Heart right ventricle (tissue), 16 donors: ENCODE measurements around the gene RNF114. TPM values are rescaled to one million over a fixed set of nuclear protein-coding genes. Genes with fewer than 3 reads are reported as not detected.

Experiments
- ATAC-seq, 8 donors: fragments of 200-7000 bp; cut with Tn5 transposase; one replicate each; pipeline ENCODE4 v1.9.1; 2020; ENCODE audit warnings: mild to moderate bottlenecking in 8 of 8, moderate library complexity in 8 of 8, moderate number of reproducible peaks in 1 of 8
- DNase-seq, 2 donors: peaks; one replicate each; pipeline ENCODE4 v3.0.0-alpha.2; 2020
- H3K27ac ChIP-seq, 10 donors: fragments of 200-600 bp; sonication (generic) in 2 of 10; one replicate each; pipeline versions ENCODE4 v1.5.0 to v1.8.0; 2020 to 2022; ENCODE audit warnings: mild to moderate bottlenecking in 3 of 10
- H3K27me3 ChIP-seq, 7 donors: fragments of 200-600 bp; one replicate each; pipeline ENCODE4 v1.8.0; 2021 to 2022; ENCODE audit warnings: mild to moderate bottlenecking in 2 of 7
- H3K36me3 ChIP-seq, 9 donors: fragments of 200-600 bp; sonication (generic) in 1 of 9; one replicate each; pipeline versions ENCODE4 v1.5.0 to v1.8.0; 2020 to 2022; ENCODE audit warnings: mild to moderate bottlenecking in 2 of 9
- H3K4me1 ChIP-seq, 9 donors: fragments of 200-600 bp; sonication (generic) in 1 of 9; one replicate each; pipeline versions ENCODE4 v1.5.0 to v1.8.0; 2020 to 2022; ENCODE audit warnings: mild to moderate bottlenecking in 4 of 9
- H3K4me3 ChIP-seq, 10 donors: fragments of 200-600 bp; sonication (generic) in 2 of 10; one replicate each; pipeline versions ENCODE4 v1.5.0 to v1.8.0; 2020 to 2022; ENCODE audit warnings: mild to moderate bottlenecking in 7 of 10, moderate library complexity in 2 of 10
- H3K9me3 ChIP-seq, 11 donors: fragments of 200-600 bp in 10 of 11; sonication (generic) in 2 of 11; one replicate each; pipeline versions ENCODE4 v1.5.0 to v1.8.0; 2013 to 2022; ENCODE audit warnings: mild to moderate bottlenecking in 2 of 11, control low read depth in 1 of 11, moderate library complexity in 1 of 11
- CTCF ChIP-seq, 9 donors: fragments of 200-600 bp; sonication (generic) in 2 of 9; IDR thresholded peaks; one replicate each; pipeline versions ENCODE4 v1.5.0 to v1.8.0; 2021 to 2022; ENCODE audit warnings: antibody characterized with exemption in 9 of 9, mild to moderate bottlenecking in 5 of 9, moderate library complexity in 1 of 9
- WGBS, 2 donors: extraction: QIAGEN DNeasy Blood & Tissue Kit; methylation state at CpG; one replicate each; pipeline ENCODE4 v1.1.7; 2013; ENCODE audit warnings: inconsistent platforms in 1 of 2; 5-methylcytosine and 5-hydroxymethylcytosine counted together
- intact Hi-C, 10 donors: fragments of 100-400 bp; cut with DNase I; formaldehyde crosslinking; loops; one replicate each; pipeline versions ENCODE4 v1.11.1 to v1.14.2; 2022
- polyA plus RNA-seq, 2 donors: library from polyadenylated mRNA; stranded (reverse); fragments of 200-250 nt; gene quantifications; one replicate each; pipeline ENCODE4 v1.2.3, GENCODE V29; 2013
- total RNA-seq, 10 donors: library from RNA; stranded (reverse); fragmentation: NEBNext Ultra II Directional in 3 of 10; extraction: Animal tissue kit (Norgen Biotek cat#: 25700) in 3 of 10; gene quantifications; one replicate each; pipeline versions ENCODE4 v1.2.1 to v1.2.4, GENCODE V29; 2021 to 2023
- donor health status: Arrhythmogenic right ventricular cardiomyopathy.
- donor health status: ischemic (EF 13 %, LVEDD 7.1; RV severe dilation, severe dysfunction).
- donor health status: healthy with polysubstance abuse.
- donor health status: DM: no; HTN: yes; CAD: no.
- donor health status: DM: no; HTN: no; CAD: no.
- donor health status: ischemic (EF 25% LVEDD 6.9; RV normal size, moderate dysfunction).
- donor health status: ischemic (EF 25% LVEDD 5.7; RV mildly dilated, moderate dysfunction).
- donor health status: healthy.
- donor health status: DM: yes; HTN: yes; CAD: no.
- donor health status: Ischemic cardiomyopathy.
- donor health status: ischemic (EF 35%, LVEDD 5.7; RV mildly dilated, moderate dysfunction).
- donor health status: nonischemic (EF 11% LVEDD 7.7; RV severe dilation, severe dysfunction).
- donor health status: DM: yes; HTN: yes; CAD: no.
- donor health status: PGD.
- donor health status: ischemic (EF 29% LVEDD 5.4; RV normal size, mild dysfunction).
- donor health status: nonischemic (EF 23%, LVEDD 6.1; RV moderate dilation, normal function).

The RNF114 gene
- total and polyA plus RNA-seq, 12 donors, result 41.5 to 60.3 (median 50.6) TPM

- Histone ChIP-seq H3K36me3 (peaks cover 0 to 33% (median 0%) of the 10 kb centered on the region in 9 donors), H3K27ac (peak within 1 kb of the TSS in 9 of 10 donors; percentile 66 to 88 (median 80)), H3K9me3 (no peaks in the 10 kb centered on the region), H3K4me3 (peak within 1 kb of the TSS; percentile 36 to 75 (median 63)), H3K27me3 (peaks cover 0 to 10% (median 0%) of the 10 kb centered on the region in 7 donors), H3K4me1 (peaks cover 15 to 66% (median 56%) of the 10 kb centered on the region in 9 donors)
- 2% methylated on average over 87 to 90 of the region's 90 CpGs for WGBS, 2 donors
- ATAC-seq, result peak; percentile 85 to 88 (median 87)
- intact Hi-C loops, result loop anchor here in 6 of 10 donors (2.0 to 5.0 kb wide), 3 partner anchors 88 to 190 kb away; no protein-coding TSS in a partner anchor
- DNase-seq, result peak; percentile 77 to 81
- peak; percentile 41 to 88 (median 61) for TF ChIP-seq CTCF (IDR thresholded peaks at IDR 0.05)
Observed at GRCh38 chr20:49982346-49983122, 46.3 kb downstream of the RNF114 start, which contains the start of gene SNAI1. Gene SNAI1 (plus strand): TSS chr20:49982980. CDS start chr20:49983060, 80 bp downstream.

- 24 to 27% methylated on average over 24 of the region's 24 CpGs for WGBS, 2 donors
- peak overlapping the region in 9 of 10 donors; percentile 66 to 88 (median 80) for H3K27ac ChIP-seq
- peaks cover 18 to 74% (median 63%) of the 10 kb centered on the region in 9 donors for H3K4me1 ChIP-seq
- H3K9me3 ChIP-seq, result no peaks in the 10 kb centered on the region
- H3K4me3 ChIP-seq, result peak overlapping the region; percentile 36 to 75 (median 63)
- TF ChIP-seq CTCF (IDR thresholded peaks at IDR 0.05), result no peak
- DNase-seq (no peak), ATAC-seq (peak in 4 of 8 donors; percentile 3 to 15 (median 10))
- peaks cover 0 to 40% (median 0%) of the 10 kb centered on the region in 9 donors for H3K36me3 ChIP-seq
- intact Hi-C loops, result loop anchor here in 6 of 10 donors (2.0 to 5.0 kb wide), 3 partner anchors 88 to 189 kb away; no protein-coding TSS in a partner anchor
- peaks cover 0 to 10% (median 0%) of the 10 kb centered on the region in 7 donors for H3K27me3 ChIP-seq
Observed at GRCh38 chr20:49983123-49983847, 47.1 kb downstream of the RNF114 start.

DNA sequence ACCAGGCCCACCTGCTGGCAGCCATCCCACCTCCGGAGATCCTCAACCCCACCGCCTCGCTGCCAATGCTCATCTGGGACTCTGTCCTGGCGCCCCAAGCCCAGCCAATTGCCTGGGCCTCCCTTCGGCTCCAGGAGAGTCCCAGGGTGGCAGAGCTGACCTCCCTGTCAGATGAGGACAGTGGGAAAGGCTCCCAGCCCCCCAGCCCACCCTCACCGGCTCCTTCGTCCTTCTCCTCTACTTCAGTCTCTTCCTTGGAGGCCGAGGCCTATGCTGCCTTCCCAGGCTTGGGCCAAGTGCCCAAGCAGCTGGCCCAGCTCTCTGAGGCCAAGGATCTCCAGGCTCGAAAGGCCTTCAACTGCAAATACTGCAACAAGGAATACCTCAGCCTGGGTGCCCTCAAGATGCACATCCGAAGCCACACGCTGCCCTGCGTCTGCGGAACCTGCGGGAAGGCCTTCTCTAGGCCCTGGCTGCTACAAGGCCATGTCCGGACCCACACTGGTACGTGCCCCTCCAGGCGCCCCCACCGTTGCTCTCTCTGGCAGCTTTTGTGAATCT lies 47.7 kb downstream of the RNF114 start:
- peak overlapping the region; percentile 3 to 75 (median 63) for H3K4me3 ChIP-seq
- WGBS, 2 donors, result 60 to 75% methylated on average over 18 of the region's 18 CpGs
- TF ChIP-seq CTCF (IDR thresholded peaks at IDR 0.05), result no peak
- H3K36me3 ChIP-seq, result peaks cover 0 to 46% (median 0%) of the 10 kb centered on the region in 9 donors
- H3K4me1 ChIP-seq, result peaks cover 21 to 77% (median 66%) of the 10 kb centered on the region in 9 donors
- ATAC-seq, result no peak
- intact Hi-C loops, result loop anchor here in 6 of 10 donors (2.0 to 5.0 kb wide), 3 partner anchors 87 to 188 kb away; no protein-coding TSS in a partner anchor
- H3K27me3 ChIP-seq, result peaks cover 0 to 10% (median 0%) of the 10 kb centered on the region in 7 donors
- H3K27ac ChIP-seq, result peak overlapping the region in 7 of 10 donors; percentile 67 to 88 (median 81)
- no peaks in the 10 kb centered on the region for H3K9me3 ChIP-seq
- DNase-seq, result peak in 1 of 2 donors; percentile 38
